Measurements from ENCODE around the gene SMARCD2. TPM values are rescaled to one million over a fixed set of nuclear protein-coding genes. Genes with fewer than 3 reads are reported as not detected.

Gene SMARCD2
- total RNA-seq, 2 donors from 2014 or later: 182 to 247 TPM

GRCh38 chr17:63834431-63835166 lies 7.9 kb downstream of the SMARCD2 start:
- H3K36me3 ChIP-seq: peaks cover 34 to 49% of the 10 kb centered on the region in 2 donors
- H3K4me1 ChIP-seq (replicated peaks): peaks cover 23% of the 10 kb centered on the region
- DNase-seq (ENCODE audit: low spot score): peak; percentile 60
- intact Hi-C loops (cut with DNase I): no loop called here
- TF ChIP-seq POLR2A (IDR thresholded peaks at IDR 0.05) (no peak), POLR2AphosphoS5 (IDR thresholded peaks at IDR 0.05) (peak; percentile 51), CTCF (IDR thresholded peaks at IDR 0.05) (peak in 3 of 4 experiments; percentile 25 to 62 (median 57))
- WGBS: 35% methylated on average over 13 of the region's 13 CpGs
- H3K4me3 ChIP-seq: no peak overlapping the region
- H3K27ac ChIP-seq: peak overlapping the region; percentile 17 to 35
- no peaks in the 10 kb centered on the region for H3K27me3 ChIP-seq (replicated peaks; ENCODE audit: insufficient read depth)
- H3K9me3 ChIP-seq: no peaks in the 10 kb centered on the region

GRCh38 chr17:63833741-63834373 lies 8.6 kb downstream of the SMARCD2 start:
- Histone ChIP-seq H3K36me3 (peaks cover 34 to 49% of the 10 kb centered on the region in 2 donors), H3K27me3 (replicated peaks; ENCODE audit: insufficient read depth) (no peaks in the 10 kb centered on the region), H3K4me1 (replicated peaks) (peaks cover 16% of the 10 kb centered on the region), H3K4me3 (no peak overlapping the region), H3K27ac (no peak overlapping the region), H3K9me3 (no peaks in the 10 kb centered on the region)
- 87% methylated on average over 15 of the region's 15 CpGs for WGBS
- intact Hi-C loops (cut with DNase I): no loop called here
- no peak for TF ChIP-seq POLR2AphosphoS5 (IDR thresholded peaks at IDR 0.05)
- no peak for TF ChIP-seq CTCF (IDR thresholded peaks at IDR 0.05)
- no peak for TF ChIP-seq POLR2A (IDR thresholded peaks at IDR 0.05)
- DNase-seq (ENCODE audit: low spot score): no peak

- no peaks in the 10 kb centered on the region for H3K9me3 ChIP-seq
- intact Hi-C loops (cut with DNase I): no loop called here
- TF ChIP-seq POLR2A (IDR thresholded peaks at IDR 0.05): no peak
- TF ChIP-seq POLR2AphosphoS5 (IDR thresholded peaks at IDR 0.05): no peak
- TF ChIP-seq CTCF (IDR thresholded peaks at IDR 0.05): no peak
- no peak for DNase-seq (ENCODE audit: low spot score)
- H3K27me3 ChIP-seq (replicated peaks; ENCODE audit: insufficient read depth): no peaks in the 10 kb centered on the region
- H3K4me1 ChIP-seq (replicated peaks): peaks cover 15% of the 10 kb centered on the region
- no peak overlapping the region for H3K4me3 ChIP-seq
- no peak overlapping the region for H3K27ac ChIP-seq
- H3K36me3 ChIP-seq: peaks cover 34 to 49% of the 10 kb centered on the region in 2 donors
- WGBS: 78% methylated on average over 13 of the region's 14 CpGs
Observed at GRCh38 chr17:63833026-63833740, 9.3 kb downstream of the SMARCD2 start.

- no peak for DNase-seq (ENCODE audit: low spot score)
- H3K9me3 ChIP-seq: no peaks in the 10 kb centered on the region
- H3K27ac ChIP-seq: no peak overlapping the region
- H3K27me3 ChIP-seq (replicated peaks; ENCODE audit: insufficient read depth): no peaks in the 10 kb centered on the region
- 83% methylated on average over 2 of the region's 2 CpGs for WGBS
- TF ChIP-seq POLR2AphosphoS5 (IDR thresholded peaks at IDR 0.05) (no peak), POLR2A (IDR thresholded peaks at IDR 0.05) (no peak), CTCF (IDR thresholded peaks at IDR 0.05) (no peak)
- no peak overlapping the region for H3K4me3 ChIP-seq
- peaks cover 8% of the 10 kb centered on the region for H3K4me1 ChIP-seq (replicated peaks)
- H3K36me3 ChIP-seq: peaks cover 34 to 49% of the 10 kb centered on the region in 2 donors
- intact Hi-C loops (cut with DNase I): no loop called here
Observed at GRCh38 chr17:63832455-63832854, 10.0 kb downstream of the SMARCD2 start.
